GM19468 (cell line): ENCODE results near the gene CDCA4.

Experiments used
- ATAC-seq: cut with Tn5 transposase; IDR thresholded peaks from one replicate; pipeline ENCODE4 v1.9.1; 2021; ENCODE audit warnings: mild to moderate bottlenecking, moderate library complexity, moderate number of reproducible peaks; ENCODE audit not compliant: unreplicated experiment; ENCODE audit errors: extremely low read depth

CDCA4 gene

DNA sequence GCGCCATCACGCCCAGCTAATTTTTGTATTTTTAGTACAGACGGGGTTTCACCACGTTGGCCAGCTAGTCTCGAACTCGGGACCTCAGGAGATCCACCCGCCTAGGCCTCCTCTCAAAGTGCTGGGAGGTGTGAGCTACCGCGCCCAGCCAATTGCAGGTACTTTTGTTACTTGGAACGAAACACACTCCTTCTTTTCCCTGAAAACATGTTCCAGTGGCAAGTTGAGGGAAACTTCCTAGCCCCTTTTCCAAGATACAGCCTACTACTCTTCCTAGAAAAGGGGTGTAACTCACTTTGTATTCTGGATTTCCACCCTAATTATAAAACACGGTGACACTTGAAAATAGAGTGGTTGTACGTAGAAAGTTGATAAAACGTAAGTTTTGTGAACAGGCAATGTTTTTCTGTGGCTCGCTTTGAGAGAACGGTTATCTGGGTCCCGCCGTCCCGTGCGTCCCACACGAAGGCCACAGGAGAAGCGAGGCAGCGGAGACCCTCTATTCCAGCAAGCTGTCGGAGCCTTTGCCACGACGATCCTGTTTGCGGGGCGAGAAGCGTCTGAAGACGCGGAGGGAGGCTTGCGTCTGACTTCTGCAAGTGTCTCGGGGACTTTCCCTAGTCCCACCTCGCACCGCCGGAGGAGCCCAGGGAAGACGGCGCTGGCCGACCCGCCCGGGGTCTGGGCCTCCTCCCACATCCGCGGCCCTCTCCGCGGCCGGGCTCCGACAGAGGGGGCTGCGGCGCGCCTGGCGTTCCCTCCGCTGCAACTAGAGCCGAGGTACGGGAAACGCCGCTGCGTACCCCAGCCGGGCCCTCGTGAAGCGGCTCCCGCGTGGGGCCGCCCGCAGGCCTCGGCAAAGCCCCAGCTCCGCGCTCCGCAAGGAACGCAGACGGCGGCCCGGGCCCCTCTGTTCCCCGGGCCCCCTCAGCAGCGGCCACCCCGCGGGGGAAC is 745 bp downstream of the CDCA4 start:
- peak; percentile 9 for ATAC-seq

DNA sequence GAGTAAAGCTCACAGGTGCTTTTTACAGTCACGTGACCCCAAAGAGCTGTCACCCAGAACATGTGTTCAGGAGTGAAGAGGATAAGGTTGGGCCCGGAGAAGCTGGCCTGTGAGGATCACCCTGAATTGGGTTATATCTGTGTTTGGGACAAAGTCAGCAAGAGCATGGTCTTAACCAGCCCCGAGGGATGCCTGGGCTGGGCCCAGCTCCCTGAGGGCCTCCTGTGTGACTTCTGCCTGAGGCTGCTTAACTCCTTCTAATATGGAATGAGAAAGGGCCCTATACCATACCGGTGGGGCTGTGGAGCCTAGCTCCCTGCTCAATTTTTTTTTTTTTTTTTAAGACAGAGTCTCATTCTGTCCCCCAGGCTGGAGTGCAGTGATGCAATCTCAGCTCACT is 2.5 kb downstream of the CDCA4 start:
- ATAC-seq: no peak

DNA sequence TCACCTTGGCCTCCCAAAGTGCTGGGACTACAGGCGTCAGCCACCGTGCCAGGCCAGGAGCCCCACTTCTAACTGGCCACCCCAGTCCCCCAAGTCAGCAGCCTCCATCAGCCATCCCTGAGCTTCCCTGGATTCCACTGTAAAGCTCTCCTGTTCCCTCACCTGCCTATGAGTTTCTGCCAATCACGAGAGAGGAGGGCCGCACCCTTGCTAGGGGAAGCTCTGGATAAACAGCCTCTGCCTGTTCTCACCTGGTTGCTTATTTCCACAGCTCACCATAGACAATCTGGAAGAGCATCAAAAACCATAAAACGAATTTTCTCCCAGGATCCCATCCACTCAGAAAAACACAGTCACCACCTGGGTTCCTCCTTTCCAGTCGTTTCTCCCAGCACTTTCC is 5.0 kb downstream of the CDCA4 start:
- ATAC-seq: no peak

DNA sequence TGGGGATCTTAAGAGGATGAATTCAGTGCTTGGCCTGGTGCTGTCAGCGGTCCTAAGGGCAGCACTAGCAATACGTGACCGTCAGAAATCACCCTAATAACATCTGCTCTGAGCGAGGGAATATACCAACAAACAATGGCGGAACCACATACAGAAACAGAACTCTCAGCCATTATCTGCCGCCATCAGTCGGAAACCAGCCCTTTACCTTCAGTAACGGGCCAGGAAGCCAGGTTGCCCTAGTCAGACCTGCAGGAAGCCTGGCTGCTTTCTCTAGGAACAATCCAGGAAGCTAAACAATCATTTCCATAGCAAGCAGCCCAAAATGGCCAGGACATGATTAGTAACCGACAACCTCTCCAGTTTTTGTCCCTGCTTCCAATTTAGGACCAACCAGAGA is 5.6 kb downstream of the CDCA4 start:
- no peak for ATAC-seq

DNA sequence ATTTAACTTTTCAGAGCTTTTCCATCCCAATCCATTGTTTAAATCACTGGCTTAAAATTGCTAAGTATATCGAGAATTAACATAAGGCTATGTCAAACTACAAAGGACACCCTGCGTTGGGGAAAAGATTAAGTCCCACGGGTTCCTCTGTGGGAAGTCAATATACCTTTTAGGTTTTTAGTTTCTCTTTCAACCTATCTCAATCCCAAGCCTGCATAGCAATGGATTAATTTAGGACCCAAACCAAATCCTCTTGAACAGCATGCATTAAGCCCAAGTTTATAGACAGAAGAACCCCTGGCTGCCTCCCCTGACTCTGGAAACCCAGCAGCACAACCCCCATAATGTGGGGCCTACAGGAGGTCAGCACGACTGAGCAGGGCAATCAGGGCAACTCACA is 6.3 kb downstream of the CDCA4 start:
- ATAC-seq: no peak

DNA sequence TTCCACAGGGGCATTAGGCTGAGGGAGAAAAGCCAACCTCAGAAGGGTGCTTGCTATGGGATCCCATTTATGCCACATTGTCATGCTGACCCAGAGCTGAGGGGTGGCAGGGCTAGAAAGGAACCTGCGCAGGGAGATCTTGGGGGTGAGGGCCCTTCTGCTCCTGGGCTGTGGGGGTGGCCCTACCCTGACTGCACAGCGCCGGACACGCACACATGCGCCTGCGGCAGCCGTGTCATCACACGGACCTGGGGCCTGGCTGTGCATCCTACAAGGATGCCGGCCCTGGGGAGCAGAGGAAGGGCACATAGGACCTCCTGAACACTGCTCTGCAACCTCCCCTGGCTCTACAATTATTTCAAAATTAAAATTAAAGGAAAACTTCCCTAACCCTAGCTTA is 6.9 kb downstream of the CDCA4 start:
- ATAC-seq: no peak

DNA sequence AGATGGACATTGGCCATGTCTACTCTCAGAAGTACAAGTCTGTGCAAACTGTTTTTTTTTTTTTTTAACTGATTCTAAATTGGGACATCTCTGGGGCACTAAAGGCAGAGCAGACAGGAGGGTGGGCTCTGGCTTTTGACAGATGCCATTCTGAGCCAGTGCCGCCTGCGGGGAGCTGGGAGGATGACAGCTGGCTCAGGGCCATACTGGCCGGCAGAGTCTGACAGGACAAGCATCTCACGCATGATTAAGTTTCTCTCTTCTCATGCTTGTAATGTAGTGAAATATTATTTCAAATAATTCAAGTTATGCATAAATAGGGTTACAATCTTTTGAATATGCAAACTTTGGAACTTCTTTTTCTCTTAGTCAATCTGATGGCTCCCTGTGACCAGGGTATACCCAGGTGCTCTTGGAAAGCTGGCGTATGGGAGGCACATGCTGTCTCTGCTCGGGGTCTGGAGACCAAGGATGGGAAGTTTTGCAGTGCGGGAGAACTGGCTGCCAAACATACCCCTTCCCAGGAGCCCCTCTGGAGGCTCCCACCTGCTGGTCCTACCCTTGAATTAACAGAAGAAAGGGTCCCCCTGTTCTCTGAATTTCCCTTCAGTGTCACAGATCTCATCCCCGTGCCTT is 7.6 kb downstream of the CDCA4 start:
- ATAC-seq: no peak

DNA sequence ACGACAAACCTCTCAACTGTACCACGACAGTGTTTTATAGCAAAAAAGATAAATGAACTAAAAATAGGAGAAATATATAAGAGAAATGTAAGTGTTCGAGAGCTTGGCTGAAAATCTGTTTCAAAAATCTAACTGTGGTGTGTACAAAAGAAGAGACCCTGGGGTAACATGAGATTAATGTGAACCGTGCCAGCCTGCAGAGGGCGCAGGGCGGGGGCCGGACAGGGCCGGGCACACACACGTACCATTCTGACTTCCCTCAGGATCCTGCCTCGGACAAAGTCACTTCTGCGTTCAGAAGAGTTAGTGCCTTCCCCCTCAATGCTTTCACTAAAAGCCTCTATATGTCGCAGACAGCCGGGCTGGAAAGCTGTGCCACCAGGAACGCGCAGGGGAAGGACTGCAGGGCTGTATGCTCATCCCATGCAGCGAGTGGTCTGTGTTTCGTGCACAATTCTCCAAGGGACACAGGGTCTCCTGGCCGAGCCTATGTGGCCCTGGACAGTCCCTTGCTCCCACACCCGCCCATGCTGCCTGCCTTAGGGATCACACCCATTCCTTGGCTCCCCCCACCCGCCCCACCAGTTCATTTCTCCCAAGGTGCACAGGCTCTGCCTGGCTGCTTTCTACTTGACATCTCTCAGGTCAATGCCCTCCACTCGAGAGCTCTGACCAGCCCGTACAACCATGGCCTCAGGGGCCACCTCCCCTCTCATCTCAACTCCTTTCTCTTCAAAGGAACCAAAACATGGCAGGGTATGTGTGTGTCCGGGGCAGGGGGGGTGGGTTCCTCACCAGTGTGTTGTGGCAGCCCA is 8.5 kb downstream of the CDCA4 start:
- ATAC-seq: no peak

DNA sequence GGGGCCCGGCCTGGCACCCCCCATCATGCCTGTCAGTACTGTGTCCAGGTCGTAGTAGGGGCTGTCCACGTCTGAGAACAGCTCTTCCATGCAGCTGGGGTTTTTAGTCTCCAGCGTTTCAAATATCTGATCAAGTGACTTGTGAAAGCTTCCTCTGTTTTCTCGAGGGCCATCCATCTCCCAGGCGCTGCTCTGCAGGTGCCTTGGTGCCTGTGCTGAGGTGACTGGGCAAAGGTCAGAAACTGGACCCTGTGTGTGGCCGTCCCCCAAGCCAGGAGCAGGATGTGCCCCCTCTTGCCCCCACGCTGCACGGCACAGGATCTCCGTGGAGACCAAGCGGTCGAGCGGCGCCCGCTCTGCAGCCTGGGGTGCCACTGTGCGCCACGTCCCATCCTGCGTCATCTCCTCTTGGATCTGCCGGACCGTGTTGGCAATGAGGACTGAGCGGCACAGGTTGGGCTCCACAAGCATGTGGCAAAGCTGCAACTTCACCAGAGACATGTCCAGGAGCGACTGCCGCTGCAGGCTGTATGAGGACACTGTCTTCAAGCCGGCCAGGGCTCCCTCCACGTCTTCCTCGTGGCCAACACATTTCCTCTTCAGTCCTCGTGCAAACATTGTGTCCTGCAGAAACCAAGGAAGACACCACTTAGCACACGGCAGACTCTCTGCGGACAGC is 9.4 kb downstream of the CDCA4 start:
- no peak for ATAC-seq

DNA sequence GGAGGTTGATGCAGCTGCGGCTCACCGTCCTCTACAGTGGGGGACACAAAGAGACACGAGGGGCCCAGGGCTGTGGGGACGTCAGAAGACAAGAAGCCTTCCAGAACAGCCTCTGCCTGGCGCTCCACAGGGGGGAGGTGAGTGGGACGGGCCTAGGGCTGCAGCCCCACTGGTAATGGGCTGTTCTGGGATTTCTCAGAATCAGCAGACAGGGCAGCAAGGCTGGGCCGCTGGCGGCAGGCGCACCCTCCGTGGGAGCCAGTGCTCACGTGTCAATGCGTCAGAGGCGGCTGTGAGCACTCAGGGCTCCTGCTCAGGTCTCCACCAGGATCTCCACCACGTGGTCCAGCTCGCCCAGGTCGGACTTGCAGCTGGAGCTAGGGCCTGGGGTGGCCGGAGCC is 10.0 kb downstream of the CDCA4 start:
- no peak for ATAC-seq

DNA sequence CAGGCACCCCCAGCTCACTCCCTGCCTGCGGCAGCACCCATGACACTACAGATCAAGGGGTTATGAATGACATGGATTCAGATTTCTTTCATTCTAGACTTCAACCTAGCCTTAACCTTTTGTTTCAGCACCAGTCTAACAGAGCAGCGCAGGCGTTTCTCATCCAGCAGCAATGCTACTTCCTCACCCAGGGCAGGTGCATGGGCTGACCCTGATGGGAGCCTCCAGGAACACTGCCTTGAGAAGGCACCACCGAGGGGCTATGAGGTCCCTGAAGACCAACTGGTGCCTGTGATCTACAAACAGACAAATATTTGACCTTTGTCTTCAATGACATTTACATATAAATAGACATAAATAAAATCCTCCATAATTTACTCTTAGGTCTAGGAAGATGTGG is 10.8 kb downstream of the CDCA4 start:
- no peak for ATAC-seq

DNA sequence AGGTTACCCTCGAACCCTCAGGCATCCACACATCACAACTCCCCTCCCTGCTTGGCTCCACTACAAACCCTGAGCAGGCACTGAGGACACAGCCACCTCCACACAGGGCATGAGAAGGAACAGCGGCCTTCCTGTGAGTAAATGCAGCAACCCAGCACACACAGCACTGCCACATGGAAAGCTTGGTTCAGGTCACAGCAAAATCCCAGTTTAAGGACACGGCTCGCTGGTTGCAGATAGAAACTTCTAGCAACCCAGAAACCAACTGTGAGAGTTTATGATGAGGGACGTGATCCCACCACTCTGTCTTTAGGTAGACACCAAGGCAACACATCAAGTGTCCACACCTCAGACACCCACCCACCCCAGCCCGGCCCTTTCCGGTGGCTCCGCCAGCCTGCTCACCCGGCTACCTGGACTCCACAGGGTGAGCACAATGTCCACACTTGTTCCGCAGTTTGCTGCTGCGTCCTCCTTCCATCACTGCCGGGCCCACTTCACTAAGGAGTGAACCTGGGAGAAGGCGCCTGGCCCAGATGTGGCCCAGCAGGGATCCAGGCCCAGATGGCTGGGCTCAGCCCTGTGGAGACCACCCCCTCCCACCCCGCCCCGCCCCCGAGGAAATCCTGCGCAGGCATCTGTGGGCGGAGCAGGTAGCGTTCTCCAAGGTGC is 13.2 kb downstream of the CDCA4 start:
- ATAC-seq: no peak

DNA sequence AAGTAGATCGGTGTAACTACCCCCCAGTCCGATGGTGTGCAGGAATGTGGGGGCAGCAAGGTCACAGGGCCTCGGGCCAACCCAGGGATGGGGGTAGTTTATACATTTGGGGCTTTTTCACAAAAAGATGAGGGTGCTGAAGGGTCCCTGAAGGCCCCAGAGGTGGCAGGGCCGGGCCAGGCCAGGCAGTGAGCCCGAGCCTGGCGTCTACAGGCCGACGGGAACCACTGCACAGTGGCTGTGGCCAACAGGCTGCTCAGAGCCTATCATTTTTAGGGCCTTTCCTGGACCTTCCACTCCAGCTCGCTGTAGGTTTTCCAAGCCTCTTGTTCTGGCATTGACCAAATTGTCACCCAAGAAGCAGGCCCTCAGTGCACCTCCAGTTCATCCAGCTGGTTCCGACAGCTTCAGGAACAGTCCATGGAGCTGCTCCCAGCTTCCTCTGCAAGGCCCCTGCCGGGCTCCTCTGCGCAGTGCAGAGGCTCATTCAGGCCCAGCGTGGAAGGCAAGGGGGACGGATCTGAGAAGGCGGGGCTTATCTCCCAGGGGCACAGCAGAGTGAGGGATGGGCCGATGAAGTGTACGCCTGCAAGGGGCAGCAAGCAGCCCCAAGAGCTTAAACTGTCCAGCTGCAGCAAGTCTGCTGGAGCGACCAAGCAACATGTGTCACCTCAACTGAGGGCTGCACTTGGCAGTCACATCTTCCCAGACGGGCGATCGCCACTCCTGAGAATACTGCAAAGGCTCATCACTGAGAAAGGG is 13.9 kb downstream of the CDCA4 start:
- no peak for ATAC-seq

DNA sequence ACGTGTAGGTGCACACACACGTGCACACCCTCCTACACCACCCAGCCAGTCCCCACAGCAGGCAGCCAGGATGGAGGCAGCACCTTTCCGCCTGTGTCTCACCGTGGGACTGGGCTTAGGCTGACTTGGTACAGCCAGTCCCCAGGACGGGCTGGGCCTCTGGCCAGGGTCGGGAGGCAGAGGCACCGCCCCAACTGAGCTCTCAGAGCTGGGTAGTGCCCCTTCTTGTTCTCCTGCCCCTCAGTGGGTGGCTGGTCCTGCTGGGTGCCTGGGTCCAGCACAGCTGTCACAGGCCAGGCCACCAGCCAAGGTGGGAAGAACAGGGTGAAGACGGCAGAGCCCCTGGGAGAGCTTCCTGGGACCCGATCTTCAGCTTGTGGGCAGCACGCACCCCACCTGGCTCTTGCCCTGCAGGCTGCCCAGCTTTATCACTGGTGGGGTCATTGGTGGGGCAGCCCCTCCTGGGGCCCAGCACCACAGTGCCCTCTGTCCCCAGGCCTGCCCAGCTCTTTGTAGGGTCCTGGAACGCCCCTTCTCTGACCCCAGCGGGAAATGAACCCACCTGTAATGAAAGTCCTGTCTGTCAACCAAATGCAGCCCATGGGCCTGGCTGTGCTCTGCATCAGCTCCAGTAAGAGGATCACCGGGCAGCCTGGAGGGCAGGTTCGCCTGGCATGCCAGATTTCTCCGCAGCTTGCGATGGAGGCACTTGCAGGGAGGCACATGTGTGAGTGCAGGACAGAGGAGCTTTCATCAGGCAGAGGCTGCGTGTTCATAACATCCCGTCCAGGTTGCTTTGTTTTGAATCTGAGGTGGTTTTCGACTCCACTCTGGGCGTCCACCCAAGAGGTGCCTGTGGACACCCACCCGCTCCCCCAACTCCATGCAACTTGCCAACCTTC is 14.7 kb downstream of the CDCA4 start:
- no peak for ATAC-seq

DNA sequence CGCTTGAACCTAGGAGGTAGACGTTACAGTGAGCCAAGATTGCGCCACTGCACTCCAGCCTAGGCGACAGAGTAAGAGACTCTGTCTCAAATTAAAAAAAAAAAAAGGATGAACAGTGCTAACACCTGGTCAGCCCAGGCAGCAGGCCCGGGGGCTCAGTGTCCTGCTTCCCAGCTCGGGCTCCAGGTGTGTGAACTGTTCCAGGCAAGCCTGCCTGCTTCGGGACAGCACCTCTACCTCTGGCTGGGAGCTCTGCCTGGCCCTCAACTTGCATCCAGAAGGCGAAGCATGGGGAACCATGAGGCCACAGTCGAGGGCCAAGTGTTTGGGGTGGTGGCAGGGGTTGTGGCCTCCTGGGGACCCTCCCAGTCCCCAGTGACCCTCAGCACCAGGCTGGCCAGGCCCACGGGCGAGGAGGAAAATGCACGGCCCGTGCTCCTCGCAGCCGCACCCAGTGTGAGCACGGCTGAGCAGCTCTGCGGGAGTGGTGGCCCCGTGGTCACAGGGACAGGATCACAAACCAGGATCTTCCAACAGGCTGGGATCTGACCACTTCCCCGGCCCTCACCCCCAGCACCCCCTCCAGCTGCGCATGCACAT is 15.5 kb downstream of the CDCA4 start:
- ATAC-seq: no peak

DNA sequence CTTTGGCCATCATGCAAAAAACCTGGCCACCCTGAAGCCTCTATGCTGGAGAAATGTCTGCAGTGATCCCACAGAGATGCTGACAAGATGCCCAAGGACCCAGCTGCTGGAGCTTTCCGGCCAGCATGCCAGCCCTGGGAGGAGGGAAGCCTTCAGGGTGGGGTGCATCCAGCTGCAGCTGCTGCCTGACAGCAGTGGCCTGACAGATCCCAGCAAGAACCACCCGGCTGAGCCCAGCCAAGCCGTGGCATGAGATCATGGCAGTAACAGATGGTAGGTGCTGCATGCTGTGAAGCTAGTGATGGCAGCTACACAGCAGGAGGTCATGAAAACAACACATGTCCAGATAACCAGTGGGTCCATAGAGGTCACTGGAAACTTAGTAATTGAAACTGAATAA is 21.5 kb downstream of the CDCA4 start:
- no peak for ATAC-seq

DNA sequence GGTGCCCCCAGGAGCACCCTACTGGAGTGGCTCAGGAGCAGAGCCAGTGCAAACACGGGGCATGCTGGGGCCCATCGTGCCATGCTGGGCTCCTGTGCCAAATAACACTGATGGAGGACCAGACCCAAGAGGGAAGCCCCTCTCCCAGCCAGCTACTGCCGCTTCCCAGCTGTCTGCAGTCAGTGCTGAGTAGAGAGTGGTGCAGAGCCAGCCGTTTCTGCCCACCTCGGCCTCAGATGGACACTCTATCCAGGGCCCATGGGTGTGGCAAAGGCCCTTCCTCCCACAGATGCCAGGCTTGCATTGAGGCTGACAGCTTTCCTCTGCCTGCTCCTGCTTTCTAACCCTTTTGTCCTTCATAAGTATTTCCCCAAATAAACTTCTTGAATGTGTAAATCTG is 22.1 kb downstream of the CDCA4 start:
- no peak for ATAC-seq

DNA sequence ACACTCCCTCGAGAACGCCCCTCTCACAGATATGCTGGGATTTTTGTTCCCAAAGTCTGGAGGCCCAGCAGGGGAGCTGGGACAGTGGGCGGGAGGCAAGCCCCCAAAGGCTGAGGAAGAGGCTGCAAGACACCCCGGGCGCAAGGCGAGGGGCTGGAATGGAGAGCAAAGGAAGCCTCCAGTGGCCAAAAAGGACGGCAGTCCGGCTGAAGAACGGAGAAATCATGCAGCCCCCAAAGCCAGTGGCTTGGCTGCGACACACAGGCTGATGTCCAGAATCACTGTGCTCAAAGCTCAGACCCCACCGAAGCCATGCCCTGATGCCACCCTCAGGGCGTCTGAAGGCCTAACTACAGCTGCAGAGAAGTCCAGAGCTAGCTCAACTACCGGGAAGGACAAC is 24.4 kb downstream of the CDCA4 start:
- no peak for ATAC-seq
